Stimulated activated CD4-positive, alpha-beta T cell treated with anti-CD3 and anti-CD28 coated beads, TNF-alpha, amount 100 ng/mL, for 1 hour (primary cell): ENCODE results near the gene SAPCD2.

Source experiments
- DNase-seq, 3 donors: peaks; one replicate each; pipeline ENCODE4 v3.0.0-alpha.2; 2020; ENCODE audit warnings: low read depth in 3 of 3, low spot score in 1 of 3

The SAPCD2 gene

DNA sequence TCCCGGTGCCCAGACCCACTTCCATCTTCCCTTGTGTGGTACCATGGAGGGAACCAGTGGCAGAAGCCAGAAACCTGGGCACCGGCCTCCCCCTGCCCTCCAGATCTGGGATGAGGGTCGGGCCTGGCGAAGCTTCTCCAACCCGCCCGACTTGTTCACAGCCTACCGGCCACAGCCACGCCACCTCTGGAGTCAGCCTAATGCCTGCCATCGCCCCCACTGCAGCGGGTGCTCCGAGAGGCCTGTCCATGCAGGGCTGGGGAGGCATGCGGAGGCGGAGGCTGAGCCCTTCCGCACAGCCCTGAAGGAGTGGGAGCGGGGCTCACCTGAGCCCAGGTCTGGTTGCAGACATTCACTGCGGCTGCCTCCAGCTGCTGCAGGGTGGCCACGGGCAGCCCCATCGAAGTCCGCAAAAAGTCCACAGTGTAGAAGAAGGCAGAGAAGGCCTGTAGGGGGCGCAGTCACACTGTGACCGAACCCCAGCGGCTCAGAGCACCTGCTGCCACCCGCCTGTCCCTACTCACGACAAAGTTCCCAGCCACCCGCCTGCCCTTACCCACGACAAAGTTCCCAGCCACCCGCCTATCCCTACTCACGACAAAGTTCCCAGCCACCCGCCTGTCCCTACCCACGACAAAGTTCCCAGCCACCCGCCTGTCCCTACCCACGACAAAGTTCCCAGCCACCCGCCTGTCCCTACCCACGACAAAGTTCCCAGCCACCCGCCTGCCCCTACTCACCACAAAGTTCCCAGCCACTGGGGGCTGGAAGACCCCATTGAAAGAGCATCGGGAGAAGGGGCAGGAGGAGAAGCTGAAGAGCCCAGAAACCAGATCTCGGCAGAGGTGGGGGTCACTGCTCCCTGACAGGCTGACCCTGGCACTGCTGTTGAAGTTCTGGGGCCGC, 20.6 kb downstream of the SAPCD2 start:
- DNase-seq, result peak in 1 of 3 donors; percentile 37

DNA sequence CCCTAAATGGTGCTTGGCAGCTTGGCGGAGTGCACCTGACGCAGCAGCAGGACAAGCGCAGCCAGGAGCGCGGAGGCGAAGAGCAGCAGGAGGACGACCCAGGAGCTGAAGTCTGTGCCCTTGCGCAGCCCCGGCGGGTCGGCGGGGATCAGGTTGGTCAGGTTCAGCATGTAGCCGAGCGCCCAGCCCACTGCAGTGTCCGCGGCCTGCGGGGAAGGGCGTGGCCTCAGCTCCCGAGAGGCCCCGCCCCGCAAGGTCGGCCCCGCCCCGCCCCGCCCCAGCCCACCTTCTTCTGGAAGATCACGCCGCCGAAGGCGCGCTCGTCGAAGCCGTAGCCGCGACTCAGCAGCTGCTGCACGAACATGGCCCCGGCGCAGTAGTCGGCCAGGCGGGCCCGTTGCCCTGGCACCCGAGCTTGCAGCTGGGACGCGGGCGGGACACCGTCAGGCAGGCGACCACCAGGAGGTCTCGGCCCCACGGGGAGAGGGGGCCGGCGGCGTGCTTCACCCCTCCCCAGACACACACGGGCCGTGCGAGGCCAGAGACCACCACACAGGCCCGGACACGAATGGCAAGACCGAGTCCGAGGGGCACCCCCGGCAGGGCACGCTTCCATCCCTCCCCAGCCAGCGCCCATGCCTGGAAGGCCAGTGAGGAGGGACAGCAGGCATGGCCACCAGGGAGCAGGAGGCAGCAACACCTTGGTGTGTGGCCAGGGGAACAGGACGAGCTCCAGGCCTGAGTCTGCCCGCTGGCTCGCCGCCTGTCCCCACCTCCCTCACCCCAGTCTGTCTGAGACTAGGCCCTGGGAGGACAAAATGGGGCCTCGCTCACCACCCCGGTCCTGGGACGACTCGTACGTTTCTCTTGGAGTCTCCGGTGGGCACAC, 21.5 kb downstream of the SAPCD2 start:
- DNase-seq, result no peak

- DNase-seq, result peak; percentile 51 to 74 (median 54)
These were observed 24.1 kb downstream of the SAPCD2 start, which contains the start of gene NPDC1 for GRCh38 chr9:137046088-137046787. NPDC1 (minus strand) TSS chr9:137046177; CDS start chr9:137045989, 188 bp downstream.

- DNase-seq, result no peak
These were observed 24.9 kb downstream of the SAPCD2 start for GRCh38 chr9:137045294-137046087.

DNA sequence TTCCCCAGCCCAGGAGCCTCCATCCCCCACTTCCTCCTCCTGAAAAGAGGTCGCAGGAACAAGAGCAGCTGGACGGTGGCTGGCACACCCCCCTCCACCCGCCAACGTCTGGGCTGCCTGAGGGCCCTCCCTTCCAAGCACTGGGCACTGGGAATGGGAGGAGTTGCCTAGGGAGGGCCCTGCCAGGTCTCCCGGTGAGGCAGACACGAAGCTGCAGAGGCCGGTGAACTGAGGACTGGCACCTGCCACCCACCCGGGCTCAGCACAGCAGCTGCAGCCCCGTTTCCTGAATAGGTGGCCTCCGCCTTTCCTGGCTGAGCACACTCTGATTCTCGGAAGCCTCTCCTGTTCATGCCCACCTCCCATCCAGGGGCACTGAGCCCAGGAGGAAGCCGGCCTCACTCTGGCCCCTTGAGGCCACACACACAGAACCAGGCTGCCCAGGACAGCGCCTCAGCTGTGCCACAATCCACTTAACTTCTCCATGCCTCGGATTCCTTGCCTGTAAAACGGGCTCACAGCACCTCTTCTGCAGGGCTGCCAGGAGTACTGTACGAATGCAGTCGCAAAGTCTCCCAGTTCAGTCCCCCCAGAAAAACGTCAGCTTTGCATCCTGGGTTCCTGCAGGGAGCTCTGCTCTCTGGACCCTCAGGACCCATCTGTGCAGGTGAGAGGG, 25.7 kb downstream of the SAPCD2 start:
- DNase-seq, result no peak

GRCh38 chr9:137044037-137044436, 26.3 kb downstream of the SAPCD2 start:
- no peak for DNase-seq

DNA sequence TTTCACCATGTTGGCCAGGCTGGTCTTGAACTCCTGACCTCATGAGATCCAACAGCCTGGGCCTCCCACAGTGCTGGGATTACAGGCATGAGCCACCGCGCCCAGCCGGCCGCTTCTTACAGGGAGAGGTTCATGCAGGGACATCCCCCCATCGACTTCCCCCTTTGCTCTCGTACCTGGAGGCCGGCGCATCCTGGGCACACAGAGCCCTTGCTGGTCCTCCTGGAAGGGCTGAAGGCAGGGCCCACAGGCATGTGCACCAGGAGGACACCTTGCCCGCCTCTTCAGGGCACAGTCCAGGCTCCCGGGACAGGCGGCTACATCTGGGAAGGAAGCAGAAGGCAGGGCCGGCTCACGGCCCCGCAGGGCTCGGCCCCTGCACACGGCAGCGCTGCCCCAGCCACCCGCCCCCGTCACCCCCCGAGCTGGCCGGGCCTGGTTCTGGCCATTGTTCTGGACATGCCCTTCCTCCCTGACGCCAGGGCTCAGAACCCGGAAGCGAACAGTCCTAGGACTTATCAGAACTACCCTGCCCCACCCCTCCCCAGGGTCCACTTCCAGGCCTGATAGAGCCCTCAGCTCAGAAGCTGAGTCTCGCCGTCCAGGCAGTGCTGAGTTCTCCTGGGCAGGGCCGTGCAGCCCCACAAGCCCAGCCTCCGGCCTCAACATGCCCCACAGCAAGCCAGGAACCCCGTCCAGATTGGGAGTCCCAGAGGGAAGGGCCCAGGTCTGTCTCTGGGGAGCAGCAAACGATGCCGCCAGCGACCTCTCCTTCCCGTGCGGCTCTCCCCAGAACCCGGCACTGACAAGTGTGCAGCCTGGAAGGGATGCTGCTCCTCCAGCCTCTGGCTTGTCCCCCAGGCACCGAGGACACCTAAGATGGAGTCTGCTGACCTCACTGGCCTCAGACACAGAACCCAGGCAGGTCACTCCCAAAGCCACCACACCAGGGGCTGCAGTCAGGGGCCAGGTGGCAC, 27.3 kb downstream of the SAPCD2 start:
- DNase-seq, result no peak

DNA sequence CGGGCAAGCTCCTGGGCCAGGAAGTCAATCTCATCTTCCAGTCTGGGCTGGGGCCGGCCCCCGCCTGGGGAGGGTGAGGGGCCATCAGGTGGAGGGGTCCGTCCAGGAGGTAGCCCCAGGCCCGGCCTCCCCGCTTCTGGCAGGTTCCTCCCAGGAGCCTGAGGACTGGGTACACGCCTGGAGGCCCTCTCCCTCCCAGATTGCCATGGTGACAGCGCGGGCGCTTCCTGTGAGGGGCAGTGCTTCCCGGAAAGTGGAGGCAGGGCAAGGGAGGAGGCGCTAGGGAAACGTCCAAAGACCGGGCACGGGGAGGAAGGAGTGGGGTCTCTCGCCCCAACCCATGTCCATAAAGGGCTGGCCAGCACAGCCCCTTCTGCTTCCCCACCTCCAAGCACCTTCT, 29.2 kb downstream of the SAPCD2 start:
- DNase-seq, result no peak

GRCh38 chr9:137040568-137040967, 29.8 kb downstream of the SAPCD2 start:
- no peak for DNase-seq

- no peak for DNase-seq
These were observed 30.6 kb downstream of the SAPCD2 start for GRCh38 chr9:137039611-137040366.

DNA sequence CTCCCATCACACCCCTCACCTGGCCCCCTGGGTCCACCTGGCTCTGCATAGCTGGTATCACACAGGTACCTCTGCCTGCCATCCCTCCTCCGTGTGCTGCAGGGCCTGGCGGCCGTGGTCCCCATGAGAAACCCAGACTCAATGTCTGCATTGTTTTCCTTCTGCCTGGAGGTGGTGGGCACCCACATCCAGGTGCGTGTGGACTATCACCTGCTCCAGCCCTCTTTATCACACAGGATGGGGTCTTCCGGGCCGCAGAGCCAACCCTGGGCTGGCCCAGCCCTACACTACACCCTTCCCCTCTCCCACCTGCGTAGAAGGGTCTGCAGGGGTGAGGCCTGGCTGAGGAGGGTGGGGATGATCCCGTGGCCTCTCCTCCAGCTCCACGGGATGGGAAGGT, 31.4 kb downstream of the SAPCD2 start:
- no peak for DNase-seq

DNA sequence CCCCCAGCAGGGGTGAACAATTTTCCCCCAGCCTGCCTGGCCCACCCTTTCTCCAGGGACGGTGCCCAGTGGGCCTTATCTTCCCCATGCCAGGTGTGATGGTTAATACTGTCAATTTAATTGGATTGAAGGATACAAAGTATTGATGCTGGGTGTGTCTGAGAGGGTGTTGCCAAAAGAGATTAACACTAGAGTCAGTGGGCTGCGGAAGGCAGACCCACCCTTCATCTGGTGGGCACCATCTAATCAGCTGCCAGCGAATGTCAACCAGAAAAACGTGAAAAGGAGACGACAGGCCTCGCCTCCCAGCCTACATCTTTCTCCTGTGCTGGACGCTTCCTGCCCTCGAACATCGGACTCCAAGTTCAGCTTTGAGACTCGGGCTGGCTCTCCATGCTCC, 32.9 kb downstream of the SAPCD2 start:
- DNase-seq, result no peak

DNA sequence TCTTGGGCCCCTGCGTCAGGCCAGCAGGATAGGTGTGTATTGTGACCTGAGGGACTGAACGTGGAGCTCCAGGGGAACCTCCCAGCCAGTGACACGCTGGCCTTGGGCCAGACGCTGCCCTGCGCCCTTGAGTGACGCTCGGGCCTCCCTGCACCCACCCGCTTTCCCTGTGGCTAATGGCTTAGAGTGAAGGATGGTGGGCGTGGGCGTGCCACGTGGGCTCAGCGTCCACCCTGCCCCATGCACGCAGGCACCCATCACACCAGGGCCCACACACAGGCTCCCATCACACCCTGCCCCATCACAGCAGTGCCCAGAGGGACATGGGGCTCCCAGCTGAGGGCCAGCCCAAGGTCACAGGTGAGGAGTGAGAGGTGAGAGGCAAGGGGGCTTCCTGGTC, 33.3 kb downstream of the SAPCD2 start:
- no peak for DNase-seq

DNA sequence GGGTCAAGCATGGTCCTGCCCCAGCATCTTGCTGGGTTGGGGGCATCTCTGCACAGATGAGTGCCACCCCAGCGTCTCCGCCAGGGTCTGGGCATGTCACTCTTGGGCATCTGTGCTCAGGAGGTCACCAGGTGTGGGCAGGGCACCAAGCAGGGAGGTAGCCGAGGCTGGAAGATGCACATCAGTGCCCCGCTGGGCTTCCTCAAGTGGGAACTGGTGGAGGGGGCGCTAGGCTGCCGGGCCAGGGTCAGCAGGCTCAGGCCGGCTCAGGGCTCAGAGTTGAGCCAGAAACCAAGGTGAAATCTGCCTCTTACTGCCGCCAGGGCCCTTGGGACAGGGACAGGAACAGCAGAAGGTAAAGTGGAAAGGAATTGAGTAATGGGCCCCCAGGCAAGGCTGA, 34.4 kb downstream of the SAPCD2 start:
- no peak for DNase-seq

- DNase-seq, result no peak
These were observed 34.9 kb downstream of the SAPCD2 start for GRCh38 chr9:137035507-137035834.

- DNase-seq, result peak; percentile 71 to 80 (median 75)
These were observed 35.4 kb downstream of the SAPCD2 start for GRCh38 chr9:137034709-137035506.

- no peak for DNase-seq
These were observed 36.2 kb downstream of the SAPCD2 start for GRCh38 chr9:137034039-137034708.
